Esophagus squamous epithelium (tissue), 4 donors: ENCODE measurements around the gene NR3C1.

ENCODE experiments used
- POLR2A ChIP-seq, 4 donors: fragments of 450-650 bp; IDR thresholded peaks; one replicate each; pipeline ENCODE4 v1.6.1; 2017; ENCODE audit warnings: antibody characterized with exemption in 4 of 4, mild to moderate bottlenecking in 4 of 4, moderate library complexity in 3 of 4
- TF ChIP-seq, protein P1 (sequence below), 6 experiments: fragments of 450-650 bp in 4 of 6; fragments of 200-600 bp in 2 of 6; sonication (generic) in 2 of 6; IDR thresholded peaks; one replicate each; pipeline ENCODE4 v1.5.1; 2016 to 2019; ENCODE audit warnings: antibody characterized with exemption in 6 of 6, mild to moderate bottlenecking in 4 of 6, moderate library complexity in 4 of 6

- TF ChIP-seq, protein P1, sequence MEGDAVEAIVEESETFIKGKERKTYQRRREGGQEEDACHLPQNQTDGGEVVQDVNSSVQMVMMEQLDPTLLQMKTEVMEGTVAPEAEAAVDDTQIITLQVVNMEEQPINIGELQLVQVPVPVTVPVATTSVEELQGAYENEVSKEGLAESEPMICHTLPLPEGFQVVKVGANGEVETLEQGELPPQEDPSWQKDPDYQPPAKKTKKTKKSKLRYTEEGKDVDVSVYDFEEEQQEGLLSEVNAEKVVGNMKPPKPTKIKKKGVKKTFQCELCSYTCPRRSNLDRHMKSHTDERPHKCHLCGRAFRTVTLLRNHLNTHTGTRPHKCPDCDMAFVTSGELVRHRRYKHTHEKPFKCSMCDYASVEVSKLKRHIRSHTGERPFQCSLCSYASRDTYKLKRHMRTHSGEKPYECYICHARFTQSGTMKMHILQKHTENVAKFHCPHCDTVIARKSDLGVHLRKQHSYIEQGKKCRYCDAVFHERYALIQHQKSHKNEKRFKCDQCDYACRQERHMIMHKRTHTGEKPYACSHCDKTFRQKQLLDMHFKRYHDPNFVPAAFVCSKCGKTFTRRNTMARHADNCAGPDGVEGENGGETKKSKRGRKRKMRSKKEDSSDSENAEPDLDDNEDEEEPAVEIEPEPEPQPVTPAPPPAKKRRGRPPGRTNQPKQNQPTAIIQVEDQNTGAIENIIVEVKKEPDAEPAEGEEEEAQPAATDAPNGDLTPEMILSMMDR (IDR thresholded peaks at IDR 0.05) = no peak
- no peak for TF ChIP-seq POLR2A (IDR thresholded peaks at IDR 0.05)
Measured at GRCh38 chr5:143359869-143360268, 43.6 kb downstream of the NR3C1 start.
